Midbrain (tissue), 1 donor: Measurements from ENCODE around the gene PATL1.
"Not testable (repeated sequence)": the region's sequence is repeated elsewhere in the genome, so short reads cannot be mapped to it uniquely, and the experiment has no call there.

Experiments used
- DNase-seq: peaks from one replicate; lab custom pipeline; 2025; lab: John Stamatoyannopoulos, UW

PATL1 gene

DNA sequence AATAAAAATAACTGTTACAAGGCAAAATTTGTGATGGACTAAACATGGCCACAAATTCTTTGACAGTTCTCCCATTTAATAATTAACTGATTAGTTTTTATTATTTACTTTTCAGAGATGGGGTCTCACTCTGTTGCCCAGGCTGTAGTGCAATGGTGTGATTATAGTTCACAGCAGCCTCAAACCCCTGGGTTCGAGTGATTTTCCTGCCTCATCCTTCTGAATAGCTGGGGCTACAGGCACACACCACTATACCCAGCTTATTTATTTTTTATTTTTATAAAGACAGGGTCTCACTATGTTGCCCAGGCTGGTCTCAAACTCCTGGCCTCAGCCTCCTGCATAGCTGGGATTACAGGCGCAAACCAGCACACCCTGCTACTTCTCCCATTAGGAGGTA, 4.5 kb upstream of the PATL1 start:
- DNase-seq = no peak

DNA sequence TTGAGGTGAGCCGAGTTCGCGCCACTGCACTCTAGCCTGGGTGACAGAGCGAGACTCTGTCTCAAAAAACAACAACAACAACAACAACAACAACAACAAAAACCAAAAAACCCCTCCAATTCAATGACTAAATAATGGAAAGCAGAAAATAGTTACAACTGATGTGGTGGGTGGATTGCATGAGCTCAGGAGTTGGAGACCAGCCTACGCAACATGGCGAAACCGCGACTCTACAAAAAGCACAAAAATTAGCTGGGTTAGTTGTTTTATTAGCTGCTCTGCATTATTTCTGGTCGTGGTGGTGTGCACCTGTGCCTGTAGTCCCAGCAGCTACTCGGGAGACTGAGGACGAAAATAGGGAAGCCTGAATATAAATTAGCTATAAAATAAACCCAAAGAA, 2.6 kb upstream of the PATL1 start:
- no peak for DNase-seq

DNA sequence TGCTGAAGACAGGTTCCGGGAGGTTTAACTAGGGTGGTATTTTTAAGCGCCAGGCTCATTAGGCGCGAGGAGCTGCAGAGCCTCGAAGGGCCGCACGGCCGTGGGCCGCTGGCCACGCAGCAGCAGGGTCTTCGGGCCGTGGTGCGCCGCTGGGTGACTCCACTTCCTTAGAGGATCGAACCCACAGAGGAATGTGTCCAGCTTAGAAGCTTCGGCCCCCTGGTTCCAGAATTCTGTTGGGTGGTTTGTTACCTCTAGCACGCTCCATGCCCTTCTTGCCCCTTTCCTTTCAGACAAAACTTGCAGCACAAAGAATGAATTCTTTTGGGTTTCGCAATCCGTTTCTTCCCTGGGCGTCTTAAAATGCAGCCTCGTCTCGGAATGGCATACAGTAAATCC, 773 bp upstream of the PATL1 start:
- peak; percentile 70 for DNase-seq

DNA sequence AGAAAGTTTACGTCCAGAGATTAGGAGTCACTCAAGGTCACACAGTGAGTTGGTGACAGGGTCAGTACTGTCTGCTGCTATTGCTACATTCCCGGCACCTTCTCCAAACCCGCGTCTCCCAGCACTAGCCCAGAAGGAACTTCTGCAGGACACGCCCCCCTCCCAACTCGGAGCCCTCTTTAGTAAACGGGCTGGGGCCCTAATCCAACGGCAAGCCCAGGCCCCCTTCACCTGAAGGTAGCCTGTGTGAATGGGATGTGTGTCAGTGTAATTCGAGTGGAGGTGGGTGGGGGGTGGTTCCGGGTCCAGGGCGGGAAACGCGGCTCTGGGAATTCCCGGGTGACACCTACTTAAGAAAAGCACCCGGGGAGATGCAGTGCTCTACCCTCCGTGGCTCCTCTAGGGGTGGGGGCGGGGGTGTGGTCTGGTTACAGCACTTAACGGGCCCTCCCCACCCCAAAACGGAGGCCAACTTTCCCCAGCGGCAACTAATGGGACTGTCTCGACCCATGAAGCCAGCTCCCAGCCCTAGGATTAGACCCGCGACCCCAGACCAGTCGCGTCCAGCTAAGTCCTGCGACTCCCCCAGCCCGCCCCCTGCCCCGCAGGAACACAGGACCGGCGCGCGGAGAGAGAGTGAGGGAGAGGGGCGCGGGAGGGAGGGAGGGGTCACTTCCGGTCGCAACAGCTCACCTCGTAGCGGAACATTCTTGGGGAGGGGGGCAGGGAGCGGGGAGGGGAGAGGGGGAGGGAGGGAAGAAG, 468 bp downstream of the PATL1 start:
- DNase-seq = peak; percentile 49

DNA sequence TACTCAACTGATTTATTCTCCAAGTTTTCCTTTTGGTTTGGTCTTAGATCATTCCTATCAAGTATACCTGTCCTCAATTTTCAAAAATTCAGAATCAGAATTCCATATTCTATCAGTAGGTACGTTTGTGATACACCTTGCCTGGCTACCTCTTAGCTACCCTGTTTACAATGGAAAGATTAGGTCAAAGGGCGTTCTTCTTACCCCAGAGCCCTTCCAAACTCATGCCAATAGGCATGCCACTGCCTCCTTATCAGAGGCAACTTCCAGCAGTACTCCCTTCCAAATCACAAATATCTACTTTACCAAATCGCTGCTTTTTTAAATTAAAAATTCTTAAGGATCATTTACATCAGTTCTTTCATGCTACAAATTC, 1.0 kb downstream of the PATL1 start:
- no peak for DNase-seq

DNA sequence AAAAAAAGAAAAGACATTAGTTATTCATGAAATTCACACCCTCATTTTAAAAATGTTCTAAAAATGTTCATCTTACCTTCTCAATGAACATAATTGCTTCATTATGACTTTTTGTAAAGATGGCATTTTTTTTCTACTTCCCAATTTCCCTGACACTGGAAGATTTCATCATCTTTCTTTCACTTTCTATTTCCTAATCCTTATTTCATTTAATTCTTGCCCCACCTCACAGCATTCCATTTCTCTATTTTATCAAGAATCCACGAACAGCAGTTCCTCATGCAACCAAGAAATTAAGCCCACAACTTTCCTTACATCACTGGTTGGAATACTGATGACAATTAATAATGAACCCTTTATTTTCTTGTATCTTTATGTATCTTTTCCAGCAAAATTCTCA, 1.9 kb downstream of the PATL1 start:
- DNase-seq = no peak

DNA sequence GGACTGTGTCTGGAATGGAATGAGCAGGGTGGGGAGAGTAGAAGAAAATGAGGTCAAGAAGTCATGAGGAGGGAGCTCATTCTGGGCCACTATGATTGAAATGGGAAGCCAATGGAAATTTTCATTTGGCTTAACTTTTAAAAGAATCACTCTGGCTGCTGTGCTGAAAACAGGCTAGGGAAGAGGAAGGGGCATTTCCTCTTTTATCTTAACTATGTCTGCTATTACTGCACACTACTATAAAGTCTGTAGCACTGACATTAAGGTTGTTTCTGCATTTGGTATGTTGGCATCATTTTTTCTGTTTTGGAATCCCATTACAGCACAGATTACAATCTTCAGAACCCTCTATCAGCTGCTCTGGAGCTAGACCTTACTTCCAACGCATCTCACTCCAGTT, 8.2 kb downstream of the PATL1 start:
- no peak for DNase-seq

DNA sequence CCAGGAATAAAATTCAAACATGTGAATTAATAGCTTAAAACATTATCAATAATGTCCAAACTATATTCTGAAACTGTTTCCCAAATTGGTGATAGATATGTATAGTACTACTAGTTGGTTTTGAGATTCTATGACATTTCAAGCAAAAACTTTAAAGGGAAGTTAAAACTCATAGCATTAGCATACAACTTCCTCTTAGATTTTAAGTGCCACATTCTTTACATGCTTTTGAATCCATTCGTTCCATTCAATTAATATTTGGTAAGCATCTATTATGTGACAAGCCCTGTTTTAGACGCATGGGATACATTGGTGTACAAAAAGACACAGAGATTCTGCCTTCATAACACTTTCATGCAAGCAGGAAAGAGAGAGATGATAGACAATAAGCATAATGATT, 8.9 kb downstream of the PATL1 start:
- DNase-seq = no peak

DNA sequence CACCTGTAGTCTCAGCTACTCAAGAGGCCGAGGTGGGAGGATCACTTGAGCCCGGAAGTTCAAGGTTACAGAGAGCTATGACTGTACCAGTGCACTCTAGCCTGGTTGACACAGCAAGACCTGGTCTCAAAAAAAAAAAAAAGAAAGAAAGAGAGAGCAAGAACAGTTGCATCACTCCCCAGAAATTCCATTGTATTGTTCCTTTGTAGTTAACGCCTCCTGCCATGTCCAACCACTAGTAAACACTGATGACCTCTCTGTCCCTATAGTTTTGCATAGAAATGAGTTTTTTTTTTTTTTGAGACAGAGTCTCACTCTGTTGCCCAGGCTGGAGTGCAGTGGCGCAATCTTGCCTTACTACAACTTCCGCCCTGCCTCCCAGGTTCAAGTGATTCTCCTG, 10.8 kb downstream of the PATL1 start:
- no peak for DNase-seq

DNA sequence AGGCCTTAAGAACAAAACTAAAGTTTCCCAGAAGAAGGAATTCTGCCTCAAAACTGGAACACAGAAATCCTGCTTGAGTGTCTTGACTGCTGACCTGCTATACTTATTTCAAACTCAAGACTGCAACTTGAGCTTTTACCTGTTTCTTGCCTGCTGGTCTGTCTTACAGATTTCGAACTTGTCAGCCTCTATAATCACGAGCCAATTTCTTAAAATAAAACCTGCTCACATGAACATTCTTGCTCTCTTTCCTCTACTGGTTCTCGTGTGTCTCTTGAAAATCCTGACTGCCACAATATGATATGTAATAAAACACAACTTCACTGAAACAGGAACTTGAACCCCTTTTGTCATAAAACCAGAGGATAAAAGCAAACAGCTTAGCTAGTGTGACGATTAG, 13.9 kb downstream of the PATL1 start:
- DNase-seq = no peak

DNA sequence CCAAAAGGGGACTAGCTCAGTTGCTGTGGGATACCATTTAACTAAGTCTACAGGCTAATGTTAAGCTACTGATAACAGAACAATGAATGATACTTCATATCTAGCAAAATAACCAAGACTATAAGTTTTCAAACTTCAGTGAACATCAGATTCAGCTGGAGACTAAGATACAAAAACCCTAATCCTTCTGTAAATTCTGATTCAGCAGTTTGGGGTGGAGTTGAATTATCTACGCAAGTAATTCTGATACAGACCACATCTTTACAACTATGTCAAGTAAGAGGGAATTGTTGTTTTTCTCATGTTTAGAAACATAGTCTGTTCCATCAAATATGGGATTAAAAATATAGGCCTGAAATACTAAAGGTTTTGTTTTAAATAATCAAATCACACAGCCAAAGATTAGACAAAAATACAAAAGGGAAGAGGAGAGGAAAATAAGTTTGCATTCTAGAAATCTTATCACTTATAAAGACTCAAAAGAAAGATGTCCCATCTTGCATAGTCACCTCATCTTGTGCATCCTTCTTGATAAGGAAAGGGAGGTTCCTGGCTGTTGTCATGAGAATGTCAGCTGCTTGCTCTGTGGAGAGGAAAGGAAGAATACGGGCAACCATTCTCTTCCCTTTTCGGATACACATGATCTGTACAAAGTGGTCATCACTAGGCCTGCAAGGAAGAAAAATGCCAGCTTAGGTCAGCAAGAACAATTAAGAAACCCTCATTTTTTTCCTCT, 21.4 kb downstream of the PATL1 start:
- DNase-seq = no peak

DNA sequence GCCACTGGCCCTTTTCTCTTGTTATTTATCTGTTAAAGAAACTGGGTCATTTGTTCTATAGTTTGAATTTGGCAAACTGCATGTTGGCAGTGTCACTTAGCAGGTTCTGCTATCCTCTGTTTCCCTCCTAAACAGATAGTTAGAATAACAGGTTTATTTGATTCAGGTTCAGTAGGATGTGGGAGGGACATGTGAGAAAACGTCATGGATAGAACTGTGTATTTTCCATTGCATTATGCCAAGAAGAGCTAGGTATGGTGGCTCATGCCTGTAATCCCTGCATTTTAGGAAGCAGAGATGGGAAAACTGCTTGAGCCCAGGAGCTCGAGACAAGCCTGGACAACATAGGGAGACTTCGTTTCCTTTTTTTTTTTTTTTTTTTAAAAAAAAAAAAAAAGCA, 24.3 kb downstream of the PATL1 start:
- no peak for DNase-seq

DNA sequence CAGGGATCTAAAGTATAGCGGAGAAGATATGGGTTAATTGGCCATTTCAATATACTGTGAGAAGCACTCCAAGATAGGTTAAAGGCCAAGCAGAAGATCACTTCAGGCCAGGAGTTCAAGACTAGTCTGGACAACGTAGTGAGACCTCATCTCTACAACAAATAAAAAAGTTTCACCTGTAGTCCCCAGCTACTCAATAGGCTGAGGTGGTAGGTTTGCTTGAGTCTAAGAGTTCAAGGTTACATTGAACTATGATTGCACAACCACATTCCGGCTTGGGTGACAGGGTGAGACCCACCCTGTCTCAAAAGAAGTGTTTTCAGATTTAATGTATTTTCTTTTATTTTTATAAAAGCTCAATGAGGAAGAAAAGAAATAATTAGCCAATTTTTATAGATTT, 25.4 kb downstream of the PATL1 start:
- no peak for DNase-seq

DNA sequence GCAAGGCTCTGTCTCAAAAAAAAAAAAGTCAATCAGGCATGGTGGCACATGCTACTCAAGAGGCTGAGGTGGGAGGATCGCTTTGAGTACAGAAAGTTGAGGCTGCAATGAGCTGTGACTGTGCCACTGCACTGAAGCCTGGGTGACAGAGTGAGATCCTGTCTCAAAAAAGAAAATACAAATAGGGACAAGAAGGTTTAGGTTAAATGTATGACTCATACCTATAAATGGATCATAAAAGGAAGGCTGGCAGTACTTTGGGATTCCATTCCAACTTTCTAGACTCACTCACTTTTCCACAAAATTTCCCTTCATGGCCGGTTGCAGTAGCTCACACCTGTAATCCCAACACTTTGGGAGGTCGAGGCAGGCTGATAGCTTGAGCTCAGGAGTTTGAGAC, 27.7 kb downstream of the PATL1 start:
- DNase-seq = no peak

DNA sequence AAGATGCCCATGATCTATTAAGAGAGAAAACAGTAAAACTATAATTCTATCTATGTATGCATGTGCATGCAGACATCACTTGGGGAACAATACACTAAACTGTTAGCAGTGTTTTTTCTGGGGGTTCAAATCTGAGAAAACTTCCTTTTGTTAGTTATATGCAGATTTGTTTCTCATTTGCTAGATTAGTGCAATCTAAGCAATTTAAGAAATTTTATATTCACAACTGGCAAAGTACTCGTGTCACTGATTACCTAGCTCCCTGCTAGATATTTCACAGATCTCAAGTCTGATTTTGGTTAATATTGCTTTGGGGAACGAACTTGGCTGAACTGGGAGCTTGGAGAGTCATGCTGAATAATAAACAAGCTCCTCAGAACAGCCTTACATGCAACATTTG, 38.3 kb downstream of the PATL1 start:
- no peak for DNase-seq

DNA sequence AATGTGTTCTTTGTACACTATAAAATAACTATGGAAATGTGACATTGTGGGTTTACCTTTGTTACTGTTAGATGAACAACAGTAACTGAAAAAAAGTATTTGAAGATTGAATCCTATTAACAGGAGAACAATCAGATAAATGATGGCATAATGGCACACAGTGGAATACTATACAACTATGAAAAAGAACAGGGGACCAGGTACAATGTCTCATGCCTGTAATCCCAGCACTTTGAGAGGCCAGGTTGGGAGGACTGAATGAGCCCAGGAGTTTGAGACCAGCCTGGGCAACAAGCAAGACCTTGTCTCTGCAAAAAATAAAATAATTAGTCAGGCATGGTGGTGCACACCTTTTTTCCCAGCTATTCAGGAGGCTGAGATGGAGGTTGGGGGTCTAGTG, 38.8 kb downstream of the PATL1 start:
- no peak for DNase-seq

DNA sequence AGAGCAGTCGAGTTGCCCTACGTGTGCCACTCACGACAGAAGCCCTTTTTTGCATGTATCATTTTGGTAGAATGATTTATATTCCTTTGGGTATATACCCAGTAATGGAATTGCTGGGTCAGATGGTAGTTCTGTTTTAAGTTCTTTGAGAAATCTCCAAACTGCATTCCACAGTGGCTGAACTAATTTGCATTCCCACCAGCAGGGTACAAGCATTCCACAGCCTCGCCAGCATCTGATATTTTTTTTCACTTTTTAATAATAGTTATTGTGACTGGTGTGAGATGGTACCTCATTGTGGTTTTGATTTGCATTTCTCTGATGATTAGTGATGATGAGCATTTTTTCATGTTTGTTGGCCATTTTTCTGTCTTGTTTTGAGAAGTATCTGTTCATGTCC, 41.9 kb downstream of the PATL1 start:
- not testable (repeated sequence) for DNase-seq

DNA sequence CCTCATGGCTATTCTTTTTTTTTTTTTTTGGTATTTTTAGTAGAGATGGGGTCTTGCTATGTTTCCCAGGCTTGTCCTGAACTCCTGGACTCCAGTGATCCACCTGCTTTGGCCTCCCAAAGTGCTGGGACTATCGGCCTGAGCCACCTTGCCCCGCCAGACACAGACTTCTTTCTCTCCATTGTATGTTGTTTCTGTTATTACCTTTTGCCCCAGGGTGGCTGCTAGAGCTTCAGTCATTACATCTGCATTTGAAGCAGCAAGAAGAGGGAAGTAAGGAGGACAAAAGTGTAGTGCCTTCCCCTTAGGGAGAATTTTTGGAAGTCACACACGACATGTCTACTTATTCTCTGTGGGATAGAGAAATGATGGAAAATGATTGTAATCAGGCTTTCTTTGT, 43.1 kb downstream of the PATL1 start:
- no peak for DNase-seq

DNA sequence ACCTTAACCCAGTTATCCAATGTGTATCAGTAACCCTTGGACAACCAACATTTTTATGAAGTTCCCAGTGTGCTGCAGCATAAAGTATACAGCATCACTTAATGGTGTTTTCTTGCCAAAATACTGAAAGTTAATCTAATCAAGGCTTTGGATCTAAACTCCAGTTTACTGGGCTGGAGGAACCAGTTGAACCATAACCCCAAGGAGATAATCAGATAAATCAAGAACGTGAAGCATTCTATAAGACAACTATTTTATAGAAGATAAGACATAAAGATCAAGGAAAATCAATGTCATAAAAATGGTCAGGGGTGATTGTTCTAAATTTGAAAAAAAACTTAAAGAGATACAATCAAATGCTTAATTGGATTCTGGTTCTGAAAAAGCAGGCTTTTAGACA, 51.0 kb downstream of the PATL1 start:
- DNase-seq = no peak

DNA sequence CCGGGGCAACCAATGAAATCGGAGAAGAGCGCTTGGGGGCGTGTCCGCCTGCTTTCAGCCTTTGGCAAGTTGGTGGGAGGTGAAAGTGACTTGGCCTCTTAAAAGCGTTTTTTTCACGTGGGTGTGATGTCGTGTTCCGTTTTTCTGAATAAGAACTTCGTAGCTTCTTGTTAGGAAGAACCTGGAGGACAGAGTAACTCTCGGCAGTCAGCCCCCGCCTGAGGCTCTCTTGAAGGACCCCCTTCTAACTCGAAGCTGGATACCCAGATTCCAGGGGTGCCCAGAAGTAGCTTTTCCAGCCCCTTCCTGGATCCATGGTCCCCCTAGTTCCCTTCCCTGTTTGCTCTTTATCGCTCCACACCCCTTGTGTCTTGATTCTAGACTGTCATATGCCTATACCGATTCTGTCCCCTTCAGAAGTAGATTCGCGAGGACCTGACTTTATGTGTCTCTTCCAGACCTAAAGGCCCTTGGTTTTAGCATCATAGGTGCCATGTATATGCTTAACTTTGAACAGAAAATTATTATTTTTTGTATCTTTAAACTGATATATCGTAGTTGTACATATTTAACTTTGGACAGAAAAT, 52.3 kb downstream of the PATL1 start:
- DNase-seq = no peak

DNA sequence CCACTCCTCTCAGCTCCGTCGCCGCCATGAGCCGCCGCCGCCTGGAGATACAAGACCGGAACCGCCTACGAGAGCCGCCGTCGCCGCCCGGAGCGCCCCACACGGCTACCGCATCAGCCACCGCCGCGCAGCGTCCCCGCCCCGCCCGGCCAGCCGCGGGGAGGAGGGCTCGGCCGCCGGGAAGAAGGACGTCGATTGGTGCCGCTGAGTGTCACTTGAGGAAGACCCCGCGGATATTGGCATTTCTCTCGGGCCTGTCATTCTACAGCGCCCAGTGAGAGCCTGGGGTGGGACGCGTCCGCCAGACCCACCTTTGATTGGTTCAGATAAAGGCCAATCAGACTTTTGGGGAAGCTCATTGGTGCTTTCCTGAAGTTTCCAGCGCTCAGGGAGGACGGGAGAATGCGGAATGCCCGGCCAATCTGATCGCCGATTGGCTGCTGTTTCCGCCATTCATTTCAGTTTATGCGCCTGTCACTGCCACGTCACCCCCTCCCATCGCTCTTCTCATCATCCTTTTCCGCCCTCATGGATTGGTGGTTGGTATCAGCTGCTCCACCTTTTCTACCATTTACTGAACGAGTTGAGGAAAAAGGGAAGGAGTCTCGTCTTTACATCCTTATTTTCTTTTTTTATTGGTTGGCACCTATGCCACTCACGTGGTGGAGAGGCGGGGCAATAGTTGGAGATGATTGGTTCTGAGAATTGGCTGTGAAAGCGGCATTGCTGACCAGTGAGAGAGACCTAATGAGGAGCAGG, 53.0 kb downstream of the PATL1 start, which contains the start of gene OSBP:
OSBP (minus strand) TSS at position 138 of the 759 bp plus-strand sequence; CDS start at position 28, 110 bp downstream.
- DNase-seq = peak; percentile 100

DNA sequence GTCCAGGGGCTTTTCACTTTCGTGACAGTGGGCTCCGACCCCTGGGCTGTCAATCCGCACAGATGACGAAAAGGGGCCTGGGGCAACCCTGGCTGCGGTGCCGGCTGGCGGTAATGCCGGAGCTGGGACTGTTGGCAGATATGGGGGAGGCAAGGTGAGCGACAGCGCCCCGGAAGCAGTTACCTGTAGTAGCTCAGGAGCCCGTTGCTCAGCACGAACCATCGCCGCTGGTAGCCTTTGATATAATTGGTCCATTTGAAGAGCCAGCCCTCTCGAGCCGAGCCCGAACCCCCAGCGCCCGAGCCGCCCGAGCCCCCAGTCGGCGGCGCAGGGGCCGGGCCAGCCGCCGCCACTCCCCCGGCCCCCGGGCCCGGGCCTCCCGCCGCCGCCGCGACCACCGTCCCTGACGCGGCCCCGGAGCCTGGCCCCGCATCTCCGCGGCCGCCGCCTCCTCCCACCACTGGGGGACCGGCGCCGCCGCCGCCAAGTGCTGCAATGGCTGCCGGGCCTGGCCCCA, 53.7 kb downstream of the PATL1 start:
- DNase-seq = peak; percentile 3
